Transverse colon (tissue), 4 donors: ENCODE data around the gene TMEM163. TPM values are rescaled to one million over a fixed set of nuclear protein-coding genes. Genes with fewer than 3 reads are reported as not detected.

Experiments used
- DNase-seq: peaks from one replicate; pipeline ENCODE4 v3.0.0-alpha.2; 2019
- H3K27ac ChIP-seq, 4 donors: fragments of 200-600 bp; sonication (generic); 2 replicates each; pipeline ENCODE4 v1.5.1; 2016 to 2018; ENCODE audit warnings: inconsistent platforms in 4 of 4
- H3K27me3 ChIP-seq: fragments of 200-600 bp; sonication (generic); 2 replicates; pipeline ENCODE4 v1.5.1; 2017; ENCODE audit warnings: inconsistent platforms
- H3K36me3 ChIP-seq, 4 donors: fragments of 200-600 bp; sonication (generic); 2 replicates each; pipeline ENCODE4 v1.5.1; 2017 to 2019; ENCODE audit warnings: inconsistent platforms in 4 of 4
- H3K4me1 ChIP-seq, 4 donors: fragments of 200-600 bp; sonication (generic); 2 replicates each; pipeline ENCODE4 v1.5.1; 2017 to 2020; ENCODE audit warnings: inconsistent platforms in 4 of 4
- H3K4me3 ChIP-seq, 4 donors: fragments of 200-600 bp; sonication (generic); 1 replicate in 1 of 4; 2 replicates in 3 of 4; pipeline versions ENCODE4 v1.5.1 to v1.6.1; 2017 to 2019; ENCODE audit warnings: inconsistent platforms in 4 of 4
- H3K9me3 ChIP-seq, 2 donors: fragments of 200-600 bp; sonication (generic); 2 replicates each; pipeline ENCODE4 v1.5.1; 2017 to 2019; ENCODE audit warnings: inconsistent platforms in 2 of 2
- EP300 ChIP-seq: sonication (generic); formaldehyde crosslinking; IDR thresholded peaks from one replicate; pipeline ENCODE4 v1.6.1; 2017; ENCODE audit warnings: antibody characterized with exemption, low read depth
- POLR2A ChIP-seq: fragments of 450-650 bp; IDR thresholded peaks from one replicate; pipeline ENCODE4 v1.6.1; 2016; ENCODE audit warnings: antibody characterized with exemption, mild to moderate bottlenecking, moderate library complexity
- POLR2AphosphoS5 ChIP-seq, 3 donors: sonication (generic); formaldehyde crosslinking; IDR thresholded peaks; one replicate each; pipeline ENCODE4 v1.6.1; 2016; ENCODE audit warnings: antibody characterized with exemption in 3 of 3
- WGBS, 2 donors: methylation state at CpG; one replicate each; pipeline ENCODE4 v1.1.5; 2018; ENCODE audit warnings: low coverage in 1 of 2; 5-methylcytosine and 5-hydroxymethylcytosine counted together
- in situ Hi-C, 4 donors: fragments of 200-750 bp; cut with MboI; loops; one replicate each; pipeline versions ENCODE4 v1.15.0 to v1.15.1; 2017; ENCODE audit warnings: low sequenced_read_pairs in 3 of 4, low pct_ligation_motif_present in 1 of 4, low pct_unique_long_range_greater_than_20kb in 1 of 4
- intact Hi-C: fragments of 100-400 bp; cut with DNase I; formaldehyde crosslinking; loops from one replicate; pipeline ENCODE4 v1.15.1; 2023; ENCODE audit warnings: low total_unique reads
- total RNA-seq, 4 donors: library from RNA; depleted of rRNA; stranded (reverse); fragments of >200 nt; gene quantifications; one replicate each; pipeline ENCODE4 v1.1.0, GENCODE V29; 2016
- TF ChIP-seq, protein P1 (sequence below), 5 experiments: fragments of 200-600 bp in 3 of 5; fragments of 450-650 bp in 2 of 5; sonication (generic) in 3 of 5; IDR thresholded peaks; 1 replicate in 2 of 5; 2 replicates in 3 of 5; pipeline ENCODE4 v1.5.1; 2016 to 2017; ENCODE audit warnings: antibody characterized with exemption in 5 of 5, inconsistent platforms in 3 of 5, mild to moderate bottlenecking in 2 of 5, moderate library complexity in 1 of 5

Gene TMEM163
- total RNA-seq, 4 donors from 2014 or later, result 0.48 TPM; not detected in 3

GRCh38 chr2:134406736-134407135, 312.1 kb downstream of the TMEM163 start:
- no peak overlapping the region for H3K27ac ChIP-seq
- H3K27me3 ChIP-seq, result no peaks in the 10 kb centered on the region
- peaks cover 7 to 24% (median 8%) of the 10 kb centered on the region in 4 donors for H3K4me1 ChIP-seq
- in situ Hi-C loops (loop anchor here in 2 of 4 donors (10.0 to 25.0 kb wide), 3 partner anchors 169 to 519 kb away; no protein-coding TSS in a partner anchor), intact Hi-C loops (loop anchor here (10.0 kb wide), 1 partner anchor 282 kb away; no protein-coding TSS in a partner anchor)
- H3K9me3 ChIP-seq, result no peaks in the 10 kb centered on the region
- WGBS, 2 donors, result 82 to 100% methylated on average over 1 to 3 of the region's 3 CpGs
- no peak for DNase-seq
- no peaks in the 10 kb centered on the region for H3K36me3 ChIP-seq
- no peak for TF ChIP-seq EP300
- no peak for TF ChIP-seq POLR2A
- TF ChIP-seq POLR2AphosphoS5 (IDR thresholded peaks at IDR 0.05), result no peak
- TF ChIP-seq, protein P1, sequence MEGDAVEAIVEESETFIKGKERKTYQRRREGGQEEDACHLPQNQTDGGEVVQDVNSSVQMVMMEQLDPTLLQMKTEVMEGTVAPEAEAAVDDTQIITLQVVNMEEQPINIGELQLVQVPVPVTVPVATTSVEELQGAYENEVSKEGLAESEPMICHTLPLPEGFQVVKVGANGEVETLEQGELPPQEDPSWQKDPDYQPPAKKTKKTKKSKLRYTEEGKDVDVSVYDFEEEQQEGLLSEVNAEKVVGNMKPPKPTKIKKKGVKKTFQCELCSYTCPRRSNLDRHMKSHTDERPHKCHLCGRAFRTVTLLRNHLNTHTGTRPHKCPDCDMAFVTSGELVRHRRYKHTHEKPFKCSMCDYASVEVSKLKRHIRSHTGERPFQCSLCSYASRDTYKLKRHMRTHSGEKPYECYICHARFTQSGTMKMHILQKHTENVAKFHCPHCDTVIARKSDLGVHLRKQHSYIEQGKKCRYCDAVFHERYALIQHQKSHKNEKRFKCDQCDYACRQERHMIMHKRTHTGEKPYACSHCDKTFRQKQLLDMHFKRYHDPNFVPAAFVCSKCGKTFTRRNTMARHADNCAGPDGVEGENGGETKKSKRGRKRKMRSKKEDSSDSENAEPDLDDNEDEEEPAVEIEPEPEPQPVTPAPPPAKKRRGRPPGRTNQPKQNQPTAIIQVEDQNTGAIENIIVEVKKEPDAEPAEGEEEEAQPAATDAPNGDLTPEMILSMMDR (IDR thresholded peaks at IDR 0.05), result no peak
- H3K4me3 ChIP-seq, result no peak overlapping the region

DNA sequence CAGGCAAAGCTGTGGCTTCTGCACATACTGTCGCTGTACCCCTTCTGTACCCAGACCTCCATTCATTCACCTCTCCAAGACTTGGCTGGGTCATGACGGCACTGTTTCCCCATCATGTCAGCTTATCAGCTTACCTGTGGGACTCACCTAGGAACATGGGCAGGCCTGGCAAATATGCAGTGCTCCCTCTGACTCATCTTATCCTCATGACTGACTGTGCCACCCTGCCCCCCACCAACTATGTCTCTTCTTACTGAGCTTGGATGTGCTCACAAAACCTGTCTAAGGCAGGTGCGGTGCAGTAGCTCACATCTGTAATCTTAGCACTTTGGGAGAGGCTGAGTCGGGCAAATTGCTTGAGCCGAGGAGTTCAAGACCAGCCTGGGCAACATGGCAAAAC, 312.5 kb downstream of the TMEM163 start:
- TF ChIP-seq, protein P1 (IDR thresholded peaks at IDR 0.05), result no peak
- Histone ChIP-seq H3K27me3 (no peaks in the 10 kb centered on the region), H3K4me1 (peaks cover 2 to 20% (median 3%) of the 10 kb centered on the region in 4 donors), H3K9me3 (no peaks in the 10 kb centered on the region), H3K4me3 (no peak overlapping the region), H3K36me3 (no peaks in the 10 kb centered on the region), H3K27ac (no peak overlapping the region)
- in situ Hi-C loops, result loop anchor here in 2 of 4 donors (10.0 to 25.0 kb wide), 3 partner anchors 169 to 519 kb away; no protein-coding TSS in a partner anchor
- 96% methylated on average over 5 of the region's 5 CpGs; no CpG with 5 or more reads in 1 of the 2 donors for WGBS, 2 donors
- intact Hi-C loops, result loop anchor here (10.0 kb wide), 1 partner anchor 282 kb away; no protein-coding TSS in a partner anchor
- DNase-seq, result no peak

Other genes starting within 250 kb of the TMEM163 start
- not detected for gene ACMSD, start 119.6 kb upstream of the TMEM163 start, total RNA-seq
- 10 to 100 TPM; 24.7 to 57.5 (median 44.6) TPM for gene CCNT2, start 199.8 kb upstream of the TMEM163 start, total RNA-seq